HepG2 (cell line): ENCODE measurements around the gene NKD1. TPM values are rescaled to one million over a fixed set of nuclear protein-coding genes. Genes with fewer than 3 reads are reported as not detected.

Source experiments
- ARNT2 ChIP-seq: sonication (generic); formaldehyde crosslinking; IDR thresholded peaks from 2 replicates; pipeline ENCODE4 v1.8.0; 2022; ENCODE audit warnings: mild to moderate bottlenecking, low read depth, missing genetic modification reagents, moderate library complexity
- BRD4 ChIP-seq: sonication (generic); formaldehyde crosslinking; IDR thresholded peaks from 2 replicates; pipeline ENCODE4 v1.4.0; 2020; ENCODE audit warnings: missing genetic modification reagents
- FOXP1 ChIP-seq, 2 experiments: fragments of 450-650 bp in 1 of 2; IDR thresholded peaks; 2 replicates each; pipeline ENCODE4 v1.6.1; 2017 to 2018; ENCODE audit warnings: antibody characterized with exemption in 1 of 2
- HNF4A ChIP-seq: sonication (generic); formaldehyde crosslinking; IDR thresholded peaks from 2 replicates; pipeline ENCODE4 v1.4.0; 2020; ENCODE audit warnings: missing genetic modification reagents
- HOXA5 ChIP-seq: sonication (generic); formaldehyde crosslinking; IDR thresholded peaks from 2 replicates; pipeline ENCODE4 v1.4.0; 2020; ENCODE audit warnings: missing genetic modification reagents
- LCORL ChIP-seq, 2 experiments: fragments of 450-650 bp in 1 of 2; sonication (generic) in 1 of 2; formaldehyde crosslinking in 1 of 2; IDR thresholded peaks; 2 replicates each; pipeline versions ENCODE4 v1.5.0 to v1.6.1; 2017 to 2020; ENCODE audit warnings: antibody characterized with exemption in 1 of 2, missing genetic modification reagents in 1 of 2
- MEIS1 ChIP-seq: sonication (generic); formaldehyde crosslinking; IDR thresholded peaks from 2 replicates; pipeline ENCODE4 v1.9.0; 2021; ENCODE audit warnings: mild to moderate bottlenecking, missing genetic modification reagents, moderate library complexity, borderline replicate concordance
- NFIC ChIP-seq: IDR thresholded peaks from 2 replicates; pipeline ENCODE4 v1.6.1; 2012; ENCODE audit warnings: mild to moderate bottlenecking, low read length, inconsistent platforms
- PHF21A ChIP-seq: sonication (generic); formaldehyde crosslinking; IDR thresholded peaks from 2 replicates; pipeline ENCODE4 v1.5.0; 2020; ENCODE audit warnings: mild to moderate bottlenecking, missing genetic modification reagents
- POLR2G ChIP-seq: fragments of 200-400 bp; formaldehyde crosslinking; IDR thresholded peaks from 2 replicates; pipeline ENCODE4 v1.6.1; 2018; ENCODE audit warnings: mild to moderate bottlenecking, low read depth, low read length, moderate library complexity
- SAFB2 ChIP-seq: sonication (generic); formaldehyde crosslinking; IDR thresholded peaks from 2 replicates; pipeline ENCODE4 v1.5.1; 2020; ENCODE audit warnings: missing genetic modification reagents, low read depth, mild to moderate bottlenecking, borderline replicate concordance
- SMAD9 ChIP-seq: sonication (generic); formaldehyde crosslinking; IDR thresholded peaks from 2 replicates; pipeline ENCODE4 v1.5.1; 2020; ENCODE audit warnings: mild to moderate bottlenecking, missing genetic modification reagents
- SP1 ChIP-seq, 2 experiments: fragments of 450-650 bp in 1 of 2; sonication (generic) in 1 of 2; formaldehyde crosslinking in 1 of 2; IDR thresholded peaks; 2 replicates each; pipeline versions ENCODE4 v1.4.0 to v1.6.1; 2016 to 2020; ENCODE audit warnings: missing genetic modification reagents in 1 of 2
- SPEN ChIP-seq: sonication (generic); formaldehyde crosslinking; IDR thresholded peaks from 2 replicates; pipeline ENCODE4 v1.5.1; 2020; ENCODE audit warnings: low read depth, mild to moderate bottlenecking, missing genetic modification reagents
- SRY ChIP-seq: sonication (generic); formaldehyde crosslinking; IDR thresholded peaks from 2 replicates; pipeline ENCODE4 v1.8.0; 2022; ENCODE audit warnings: mild to moderate bottlenecking, missing genetic modification reagents
- SUZ12 ChIP-seq: fragments of 150-350 bp; IDR thresholded peaks from 2 replicates; pipeline ENCODE4 v1.6.1; 2014; ENCODE audit warnings: low read depth, low read length
- TCF7L2 ChIP-seq: IDR thresholded peaks from 2 replicates; pipeline ENCODE4 v1.6.1; 2011; ENCODE audit warnings: mild to moderate bottlenecking, low read depth, low read length, moderate library complexity
- XRCC5 ChIP-seq: fragments of 200-400 bp; formaldehyde crosslinking; optimal IDR thresholded peaks from 2 replicates; pipeline ENCODE3; 2017; ENCODE audit warnings: mild to moderate bottlenecking, low read length
- ZC3H13 ChIP-seq: sonication (generic); formaldehyde crosslinking; IDR thresholded peaks from 2 replicates; pipeline ENCODE4 v1.8.1; 2023; ENCODE audit warnings: mild to moderate bottlenecking, missing genetic modification reagents, moderate library complexity
- ZFP36 ChIP-seq: fragments of 150-350 bp; IDR thresholded peaks from 2 replicates; pipeline ENCODE4 v1.6.1; 2018; ENCODE audit warnings: borderline replicate concordance, low read length, low read depth; ENCODE audit not compliant: partially characterized antibody
- ZFX ChIP-seq: sonication (generic); formaldehyde crosslinking; IDR thresholded peaks from 2 replicates; pipeline ENCODE4 v1.4.0; 2020; ENCODE audit warnings: mild to moderate bottlenecking, low read depth, missing genetic modification reagents, moderate library complexity
- ZNF335 ChIP-seq: sonication (generic); formaldehyde crosslinking; IDR thresholded peaks from 2 replicates; pipeline ENCODE4 v1.4.0; 2020; ENCODE audit warnings: missing genetic modification reagents
- ZNF549 ChIP-seq: sonication (generic); formaldehyde crosslinking; IDR thresholded peaks from 2 replicates; pipeline ENCODE4 v1.5.0; 2020; ENCODE audit warnings: missing genetic modification reagents
- ZNF564 ChIP-seq: sonication (generic); formaldehyde crosslinking; IDR thresholded peaks from 2 replicates; pipeline ENCODE4 v1.8.1; 2023; ENCODE audit warnings: mild to moderate bottlenecking, missing genetic modification reagents
- polyA plus RNA-seq, 8 experiments: library from polyadenylated mRNA; depleted of rRNA in 3 of 8; stranded (reverse) in 7 of 8; unstranded in 1 of 8; fragments of >200 nt; fragmentation: Illumina TruSeq in 4 of 8; extraction: Trizol in 4 of 8; gene quantifications; 2 replicates each; pipeline versions ENCODE4 v1.2.1 to v1.2.3, GENCODE V29; 2011 to 2016; ENCODE audit warnings: low read depth in 4 of 8, missing spikeins in 1 of 8, mixed read lengths in 1 of 8; ENCODE audit not compliant: insufficient read depth in 1 of 8
- total RNA-seq, 5 experiments: library from RNA; depleted of rRNA; stranded (reverse); fragments of >200 nt; fragmentation: Illumina TruSeq; extraction: Trizol; gene quantifications; 2 replicates each; pipeline ENCODE4 v1.2.3, GENCODE V29; 2016; ENCODE audit warnings: low read depth in 1 of 5
- TF ChIP-seq, protein P1 (sequence below): sonication (generic); formaldehyde crosslinking; IDR thresholded peaks from 2 replicates; pipeline ENCODE4 v1.5.1; 2020; ENCODE audit warnings: missing genetic modification reagents, mild to moderate bottlenecking, borderline replicate concordance
- TF ChIP-seq, protein P2 (sequence below): sonication (generic); formaldehyde crosslinking; conservative IDR thresholded peaks from 2 replicates; pipeline ENCODE4 v1.8.0; 2022; ENCODE audit warnings: low read depth, missing genetic modification reagents
- TF ChIP-seq, protein P3 (sequence below): sonication (generic); formaldehyde crosslinking; IDR thresholded peaks from 2 replicates; pipeline ENCODE4 v1.8.1; 2023; ENCODE audit warnings: mild to moderate bottlenecking, missing genetic modification reagents, borderline replicate concordance

The NKD1 gene
- total and polyA plus RNA-seq, 2 of the 13 experiments (the other 11 are each of a cell fraction or from before 2014, with no cell fraction given): 70.4 to 121 TPM

DNA sequence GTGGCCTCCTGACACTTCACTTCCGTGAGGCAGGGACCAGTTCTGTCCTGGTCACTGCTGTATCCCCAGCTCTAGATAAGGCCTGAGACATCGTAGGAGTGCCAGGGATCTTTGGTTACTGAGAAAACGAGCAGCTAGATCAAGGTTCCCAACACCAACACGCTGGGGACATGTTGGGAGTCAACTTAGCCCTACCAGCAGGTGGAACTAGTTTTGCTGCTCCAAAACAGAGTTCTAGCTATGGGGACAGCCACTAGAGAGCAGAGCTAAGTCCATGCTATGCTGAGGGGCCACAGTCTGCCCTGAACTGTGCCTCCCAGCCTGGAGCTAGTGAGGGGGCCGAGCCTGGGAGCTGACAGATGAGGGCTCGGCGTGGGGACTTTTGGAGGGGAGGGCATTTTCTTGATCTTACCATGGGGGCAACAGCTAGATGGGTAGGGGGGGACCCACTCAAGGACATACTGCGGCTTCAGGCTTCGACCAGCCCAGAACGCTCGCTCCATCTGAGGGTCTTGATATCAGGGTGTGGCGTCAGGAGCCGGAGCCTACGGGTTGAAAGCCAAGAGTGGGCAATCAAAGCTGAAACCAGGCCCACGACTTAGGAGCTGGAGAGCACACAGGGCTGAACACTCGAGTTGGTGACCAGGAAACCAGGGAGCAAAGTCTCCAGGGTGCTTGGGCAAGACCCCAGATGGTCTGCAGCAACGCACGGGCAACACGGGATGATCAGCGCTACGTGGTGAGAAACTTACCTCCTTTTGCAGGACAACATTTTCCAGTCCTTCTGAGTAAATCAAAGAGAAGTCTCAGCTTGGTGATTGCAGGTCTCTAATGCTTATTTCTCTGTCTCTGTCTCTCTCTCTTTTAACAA is 119.5 kb downstream of the NKD1 start (continued):
- TF ChIP-seq, protein P1, sequence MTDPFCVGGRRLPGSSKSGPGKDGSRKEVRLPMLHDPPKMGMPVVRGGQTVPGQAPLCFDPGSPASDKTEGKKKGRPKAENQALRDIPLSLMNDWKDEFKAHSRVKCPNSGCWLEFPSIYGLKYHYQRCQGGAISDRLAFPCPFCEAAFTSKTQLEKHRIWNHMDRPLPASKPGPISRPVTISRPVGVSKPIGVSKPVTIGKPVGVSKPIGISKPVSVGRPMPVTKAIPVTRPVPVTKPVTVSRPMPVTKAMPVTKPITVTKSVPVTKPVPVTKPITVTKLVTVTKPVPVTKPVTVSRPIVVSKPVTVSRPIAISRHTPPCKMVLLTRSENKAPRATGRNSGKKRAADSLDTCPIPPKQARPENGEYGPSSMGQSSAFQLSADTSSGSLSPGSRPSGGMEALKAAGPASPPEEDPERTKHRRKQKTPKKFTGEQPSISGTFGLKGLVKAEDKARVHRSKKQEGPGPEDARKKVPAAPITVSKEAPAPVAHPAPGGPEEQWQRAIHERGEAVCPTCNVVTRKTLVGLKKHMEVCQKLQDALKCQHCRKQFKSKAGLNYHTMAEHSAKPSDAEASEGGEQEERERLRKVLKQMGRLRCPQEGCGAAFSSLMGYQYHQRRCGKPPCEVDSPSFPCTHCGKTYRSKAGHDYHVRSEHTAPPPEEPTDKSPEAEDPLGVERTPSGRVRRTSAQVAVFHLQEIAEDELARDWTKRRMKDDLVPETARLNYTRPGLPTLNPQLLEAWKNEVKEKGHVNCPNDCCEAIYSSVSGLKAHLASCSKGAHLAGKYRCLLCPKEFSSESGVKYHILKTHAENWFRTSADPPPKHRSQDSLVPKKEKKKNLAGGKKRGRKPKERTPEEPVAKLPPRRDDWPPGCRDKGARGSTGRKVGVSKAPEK (CRISPR knock-in tag): no peak
- no peak for TF ChIP-seq SAFB2
- peak; percentile 7; the same call in 1 of the 2 replicates for TF ChIP-seq ZNF564 (CRISPR knock-in tag)
- no peak for TF ChIP-seq FOXP1 (IDR thresholded peaks at IDR 0.05)
- no peak for TF ChIP-seq FOXP1 (CRISPR knock-in tag; IDR thresholded peaks at IDR 0.05)
- TF ChIP-seq ZFX (CRISPR knock-in tag): peak; percentile 55; the same call in 1 of the 2 replicates
- TF ChIP-seq XRCC5: no peak
- TF ChIP-seq HOXA5 (CRISPR knock-in tag): no peak
- TF ChIP-seq ZFP36: no peak
- no peak for TF ChIP-seq POLR2G
- TF ChIP-seq MEIS1: no peak
- TF ChIP-seq, protein P2, sequence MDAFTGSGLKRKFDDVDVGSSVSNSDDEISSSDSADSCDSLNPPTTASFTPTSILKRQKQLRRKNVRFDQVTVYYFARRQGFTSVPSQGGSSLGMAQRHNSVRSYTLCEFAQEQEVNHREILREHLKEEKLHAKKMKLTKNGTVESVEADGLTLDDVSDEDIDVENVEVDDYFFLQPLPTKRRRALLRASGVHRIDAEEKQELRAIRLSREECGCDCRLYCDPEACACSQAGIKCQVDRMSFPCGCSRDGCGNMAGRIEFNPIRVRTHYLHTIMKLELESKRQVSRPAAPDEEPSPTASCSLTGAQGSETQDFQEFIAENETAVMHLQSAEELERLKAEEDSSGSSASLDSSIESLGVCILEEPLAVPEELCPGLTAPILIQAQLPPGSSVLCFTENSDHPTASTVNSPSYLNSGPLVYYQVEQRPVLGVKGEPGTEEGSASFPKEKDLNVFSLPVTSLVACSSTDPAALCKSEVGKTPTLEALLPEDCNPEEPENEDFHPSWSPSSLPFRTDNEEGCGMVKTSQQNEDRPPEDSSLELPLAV (CRISPR knock-in tag): no peak
- TF ChIP-seq SUZ12: no peak
- TF ChIP-seq ZNF335 (CRISPR knock-in tag): no peak
- TF ChIP-seq SRY (CRISPR knock-in tag): 0 out of 2 replicates have a peak, but pooled peaks have one; percentile 31
- no peak for TF ChIP-seq ARNT2
- no peak for TF ChIP-seq PHF21A (CRISPR knock-in tag)
- TF ChIP-seq, protein P3, sequence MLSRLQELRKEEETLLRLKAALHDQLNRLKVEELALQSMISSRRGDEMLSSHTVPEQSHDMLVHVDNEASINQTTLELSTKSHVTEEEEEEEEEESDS: no peak
- no peak for TF ChIP-seq LCORL (IDR thresholded peaks at IDR 0.05)
- TF ChIP-seq LCORL (CRISPR knock-in tag; IDR thresholded peaks at IDR 0.05): no peak
- no peak for TF ChIP-seq ZNF549 (CRISPR knock-in tag)
- no peak for TF ChIP-seq TCF7L2
- peak; percentile 52 for TF ChIP-seq HNF4A (CRISPR knock-in tag)
- no peak for TF ChIP-seq ZC3H13 (CRISPR knock-in tag)
- TF ChIP-seq SP1 (IDR thresholded peaks at IDR 0.05): no peak
- no peak for TF ChIP-seq SP1 (CRISPR knock-in tag; IDR thresholded peaks at IDR 0.05)
- TF ChIP-seq SMAD9 (CRISPR knock-in tag): no peak
- TF ChIP-seq NFIC: no peak
- TF ChIP-seq BRD4 (CRISPR knock-in tag): no peak
- TF ChIP-seq SPEN (CRISPR knock-in tag): no peak
